H9 (cell line): ENCODE results near the gene RBMS3. TPM values are rescaled to one million over a fixed set of nuclear protein-coding genes. Genes with fewer than 3 reads are reported as not detected.

Experiments
- DNase-seq: peaks from one replicate; pipeline ENCODE4 v3.0.0-alpha.2; 2017
- H2AFZ ChIP-seq: one replicate; pipeline ENCODE4 v1.6.1; 2013; ENCODE audit warnings: mild to moderate bottlenecking, low read length, control low read depth, moderate library complexity
- H2AK5ac ChIP-seq: 2 replicates; pipeline ENCODE4 v1.6.1; 2013; ENCODE audit warnings: low read length, control low read depth, mixed read lengths; ENCODE audit not compliant: insufficient read length
- H2BK120ac ChIP-seq: one replicate; pipeline ENCODE4 v1.6.1; 2013; ENCODE audit warnings: low read depth, mild to moderate bottlenecking, low read length, control low read depth, inconsistent platforms; ENCODE audit not compliant: poor library complexity, severe bottlenecking
- H2BK12ac ChIP-seq: 2 replicates; pipeline ENCODE4 v1.6.1; 2013; ENCODE audit warnings: low read length, control low read depth, mixed read lengths, low read depth; ENCODE audit not compliant: insufficient read length
- H2BK15ac ChIP-seq: 2 replicates; pipeline ENCODE4 v1.6.1; 2013; ENCODE audit warnings: low read depth, low read length, control low read depth
- H2BK20ac ChIP-seq: one replicate; pipeline ENCODE4 v1.6.1; 2013; ENCODE audit warnings: low read depth, mild to moderate bottlenecking, low read length, control low read depth, inconsistent platforms; ENCODE audit not compliant: poor library complexity, severe bottlenecking
- H2BK5ac ChIP-seq: 2 replicates; pipeline ENCODE4 v1.6.1; 2013; ENCODE audit warnings: low read length, control low read depth, mixed read lengths; ENCODE audit not compliant: insufficient read length
- H3K14ac ChIP-seq: 2 replicates; pipeline ENCODE4 v1.6.1; 2013; ENCODE audit warnings: low read length, control low read depth; ENCODE audit not compliant: insufficient read depth
- H3K18ac ChIP-seq: 2 replicates; pipeline ENCODE4 v1.6.1; 2013; ENCODE audit warnings: low read depth, mild to moderate bottlenecking, mixed read lengths, low read length, control low read depth; ENCODE audit not compliant: insufficient read length
- H3K23ac ChIP-seq: 2 replicates; pipeline ENCODE4 v1.6.1; 2013; ENCODE audit warnings: low read length, control low read depth, mixed read lengths, low read depth; ENCODE audit not compliant: insufficient read length
- H3K23me2 ChIP-seq: 2 replicates; pipeline ENCODE4 v1.6.1; 2013; ENCODE audit warnings: low read depth, mild to moderate bottlenecking, mixed read lengths, low read length, control low read depth; ENCODE audit not compliant: insufficient read length, poor library complexity, severe bottlenecking
- H3K27ac ChIP-seq: 2 replicates; pipeline ENCODE4 v1.5.1; 2013; ENCODE audit warnings: low read length, control low read depth, mixed read lengths, low read depth; ENCODE audit not compliant: insufficient read length
- H3K27me3 ChIP-seq: 2 replicates; pipeline ENCODE4 v1.6.1; 2013; ENCODE audit warnings: low read length, control low read depth, inconsistent platforms; ENCODE audit not compliant: insufficient read depth
- H3K4ac ChIP-seq: 2 replicates; pipeline ENCODE4 v1.6.1; 2013; ENCODE audit warnings: low read depth, mild to moderate bottlenecking, control low read depth, inconsistent platforms, low read length, moderate library complexity
- H3K4me1 ChIP-seq: 2 replicates; pipeline ENCODE4 v1.6.1; 2013; ENCODE audit warnings: low read length, control low read depth, inconsistent platforms; ENCODE audit not compliant: insufficient read depth
- H3K4me2 ChIP-seq: 2 replicates; pipeline ENCODE4 v1.6.1; 2013; ENCODE audit warnings: low read length, control low read depth, mixed read lengths; ENCODE audit not compliant: insufficient read length, insufficient read depth
- H3K56ac ChIP-seq: 2 replicates; pipeline ENCODE4 v1.6.1; 2013; ENCODE audit warnings: low read depth, mild to moderate bottlenecking, mixed read lengths, low read length, control low read depth; ENCODE audit not compliant: insufficient read length
- H3K79me1 ChIP-seq: 2 replicates; pipeline ENCODE4 v1.6.1; 2013; ENCODE audit warnings: low read depth, mild to moderate bottlenecking, moderate library complexity, low read length, control low read depth, inconsistent platforms; ENCODE audit not compliant: insufficient read depth, poor library complexity, severe bottlenecking
- H3K79me2 ChIP-seq: 2 replicates; pipeline ENCODE4 v1.6.1; 2013; ENCODE audit warnings: low read length, control low read depth, inconsistent platforms; ENCODE audit not compliant: insufficient read depth
- H3K9ac ChIP-seq: 2 replicates; pipeline ENCODE4 v1.6.1; 2013; ENCODE audit warnings: low read length, control low read depth, mixed read lengths; ENCODE audit not compliant: insufficient read length; ENCODE audit errors: extremely low read depth
- H3K9me3 ChIP-seq: one replicate; pipeline ENCODE4 v1.6.1; 2013; ENCODE audit warnings: low read depth, low read length, inconsistent platforms; ENCODE audit not compliant: control insufficient read depth
- H3T11ph ChIP-seq: one replicate; pipeline ENCODE4 v1.6.1; 2013; ENCODE audit warnings: mild to moderate bottlenecking, low read length, control low read depth, inconsistent platforms
- H4K20me1 ChIP-seq: one replicate; pipeline ENCODE4 v1.6.1; 2013; ENCODE audit not compliant: control insufficient read depth, insufficient read length, insufficient read depth
- H4K5ac ChIP-seq: 2 replicates; pipeline ENCODE4 v1.6.1; 2013; ENCODE audit warnings: low read depth, mild to moderate bottlenecking, mixed read lengths, low read length, control low read depth; ENCODE audit not compliant: insufficient read length
- H4K8ac ChIP-seq: replicated peaks from 2 replicates; pipeline ENCODE4 v1.6.1; 2013; ENCODE audit warnings: low read length, control low read depth, mixed read lengths, low read depth; ENCODE audit not compliant: insufficient read length
- H4K91ac ChIP-seq: 2 replicates; pipeline ENCODE4 v1.6.1; 2013; ENCODE audit warnings: low read depth, mild to moderate bottlenecking, moderate library complexity, mixed read lengths, low read length, control low read depth; ENCODE audit not compliant: insufficient read length
- H3K27ac Mint-ChIP-seq, 3 experiments: 2 replicates in 2 of 3; 3 replicates in 1 of 3; pipeline ENCODE4 v1.8.0; 2020 to 2021; ENCODE audit warnings: mixed read lengths in 3 of 3, mild to moderate bottlenecking in 1 of 3, moderate library complexity in 1 of 3
- H3K27me3 Mint-ChIP-seq: 2 replicates; pipeline ENCODE4 v1.8.0; 2021; ENCODE audit warnings: low read depth, mild to moderate bottlenecking, moderate library complexity, mixed read lengths
- H3K36me3 Mint-ChIP-seq, 3 experiments: 2 replicates in 2 of 3; 3 replicates in 1 of 3; pipeline ENCODE4 v1.8.0; 2020 to 2021; ENCODE audit warnings: low read depth in 3 of 3, mixed read lengths in 3 of 3; ENCODE audit not compliant: insufficient read depth in 1 of 3
- H3K4me1 Mint-ChIP-seq, 2 experiments: 2 replicates each; pipeline ENCODE4 v1.8.0; 2020; ENCODE audit warnings: mixed read lengths in 2 of 2
- H3K4me3 Mint-ChIP-seq, 2 experiments: 2 replicates in 1 of 2; 3 replicates in 1 of 2; pipeline ENCODE4 v1.8.0; 2020 to 2021; ENCODE audit warnings: mild to moderate bottlenecking in 2 of 2, mixed read lengths in 2 of 2, moderate library complexity in 1 of 2
- H3K9me3 Mint-ChIP-seq, 2 experiments: 2 replicates in 1 of 2; 3 replicates in 1 of 2; pipeline ENCODE4 v1.8.0; 2020; ENCODE audit warnings: mild to moderate bottlenecking in 2 of 2, mixed read lengths in 2 of 2, moderate library complexity in 1 of 2
- CTCF ChIP-seq: fragments of 200-600 bp; sonication (generic); conservative IDR thresholded peaks from 3 replicates; pipeline ENCODE4 v1.8.0; 2021; ENCODE audit warnings: antibody characterized with exemption, mild to moderate bottlenecking
- WGBS: extraction: QIAGEN DNeasy Blood & Tissue Kit; methylation state at CpG from one replicate; pipeline ENCODE4 v1.1.7; 2013; ENCODE audit warnings: missing lambda C conversion rate, low lambda C conversion rate, mixed read lengths; ENCODE audit not compliant: insufficient read length; ENCODE audit errors: extremely low coverage; 5-methylcytosine and 5-hydroxymethylcytosine counted together
- total RNA-seq: library from RNA; stranded (reverse); gene quantifications from 2 replicates; pipeline ENCODE4 v1.2.1, GENCODE V29; 2021

The RBMS3 gene
- total RNA-seq, 1 experiment from 2014 or later = 8.1 TPM

- H3K23me2 ChIP-seq = no peaks in the 10 kb centered on the region
- no peak for DNase-seq
- TF ChIP-seq CTCF = no peak
- H3K79me2 ChIP-seq = no peaks in the 10 kb centered on the region
- no peak overlapping the region for H2AK5ac ChIP-seq
- no peak overlapping the region for H2BK120ac ChIP-seq
- no peak overlapping the region for H3T11ph ChIP-seq
- Mint-ChIP-seq H3K27ac (no peak overlapping the region), H3K4me3 (no peak overlapping the region), H3K4me1 (peaks cover 16 to 23% of the 10 kb centered on the region in 2 experiments), H3K9me3 (peaks cover 8 to 17% of the 10 kb centered on the region in 2 experiments), H3K27me3 (no peaks in the 10 kb centered on the region), H3K36me3 (peaks cover 3 to 14% (median 11%) of the 10 kb centered on the region in 3 experiments; a peak in 6 of 7 replicates)
- H3K4me1 ChIP-seq = peaks cover 3% of the 10 kb centered on the region; the same call in 1 of the 2 replicates
- no peak overlapping the region for H3K18ac ChIP-seq
- no peaks in the 10 kb centered on the region for H4K20me1 ChIP-seq
- H4K5ac ChIP-seq = no peak overlapping the region
- no peak overlapping the region for H2BK5ac ChIP-seq
- H4K8ac ChIP-seq = no peak overlapping the region
- no peak overlapping the region for H2BK20ac ChIP-seq
- no peak overlapping the region for H3K4me2 ChIP-seq
- no peak overlapping the region for H3K4ac ChIP-seq
- no peak overlapping the region for H4K91ac ChIP-seq
- H3K56ac ChIP-seq = no peak overlapping the region
- no peaks in the 10 kb centered on the region for H3K27me3 ChIP-seq
- no peaks in the 10 kb centered on the region for H3K9me3 ChIP-seq
- H3K79me1 ChIP-seq = no peaks in the 10 kb centered on the region
- no CpG with 5 or more reads among the region's 2 CpGs for WGBS
- H2BK12ac ChIP-seq = no peak overlapping the region
- H2AFZ ChIP-seq = no peak overlapping the region
- no peak overlapping the region for H2BK15ac ChIP-seq
- no peak overlapping the region for H3K23ac ChIP-seq
- no peak overlapping the region for H3K9ac ChIP-seq
- H3K27ac ChIP-seq = no peak overlapping the region
- H3K14ac ChIP-seq = no peak overlapping the region
These were observed 419.4 kb downstream of the RBMS3 start for GRCh38 chr3:29700256-29700655.
